Subcutaneous adipose tissue (tissue), 4 donors: Measurements from ENCODE around the gene PRMT2. TPM values are rescaled to one million over a fixed set of nuclear protein-coding genes. Genes with fewer than 3 reads are reported as not detected.

Experiments used
- total RNA-seq, 4 donors: library from RNA; depleted of rRNA; stranded (reverse); fragments of >200 nt; gene quantifications; one replicate each; pipeline ENCODE4 v1.1.0, GENCODE V29; 2016
- TF ChIP-seq, protein P1 (sequence below): fragments of 450-650 bp; IDR thresholded peaks from one replicate; pipeline ENCODE4 v1.5.1; 2016; ENCODE audit warnings: low read depth, mild to moderate bottlenecking, control low read depth, antibody characterized with exemption, moderate library complexity

The PRMT2 gene
- total RNA-seq, 4 donors from 2014 or later = 68.0 to 136 (median 96.6) TPM

DNA sequence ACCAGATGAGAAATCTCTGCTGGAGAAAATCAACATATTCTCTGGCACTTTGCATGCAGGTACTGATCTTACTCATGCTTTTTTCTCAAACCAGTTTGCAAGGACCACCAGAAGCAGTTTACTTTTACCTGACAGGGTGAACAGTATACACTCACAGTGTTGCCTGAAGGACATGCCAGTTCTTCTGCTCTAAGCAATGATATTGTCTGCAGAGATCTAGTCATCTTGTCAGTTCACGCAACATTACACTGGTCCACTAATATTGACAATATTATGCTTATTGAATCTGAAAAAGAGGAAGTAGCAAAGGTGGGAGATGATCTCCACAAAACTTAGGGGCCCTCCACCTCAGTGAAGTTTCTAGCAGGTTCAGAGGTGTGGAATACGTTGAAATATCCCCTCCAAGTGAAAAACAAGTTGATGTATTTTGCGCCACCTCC lies 26.8 kb upstream of the PRMT2 start:
- TF ChIP-seq, protein P1, sequence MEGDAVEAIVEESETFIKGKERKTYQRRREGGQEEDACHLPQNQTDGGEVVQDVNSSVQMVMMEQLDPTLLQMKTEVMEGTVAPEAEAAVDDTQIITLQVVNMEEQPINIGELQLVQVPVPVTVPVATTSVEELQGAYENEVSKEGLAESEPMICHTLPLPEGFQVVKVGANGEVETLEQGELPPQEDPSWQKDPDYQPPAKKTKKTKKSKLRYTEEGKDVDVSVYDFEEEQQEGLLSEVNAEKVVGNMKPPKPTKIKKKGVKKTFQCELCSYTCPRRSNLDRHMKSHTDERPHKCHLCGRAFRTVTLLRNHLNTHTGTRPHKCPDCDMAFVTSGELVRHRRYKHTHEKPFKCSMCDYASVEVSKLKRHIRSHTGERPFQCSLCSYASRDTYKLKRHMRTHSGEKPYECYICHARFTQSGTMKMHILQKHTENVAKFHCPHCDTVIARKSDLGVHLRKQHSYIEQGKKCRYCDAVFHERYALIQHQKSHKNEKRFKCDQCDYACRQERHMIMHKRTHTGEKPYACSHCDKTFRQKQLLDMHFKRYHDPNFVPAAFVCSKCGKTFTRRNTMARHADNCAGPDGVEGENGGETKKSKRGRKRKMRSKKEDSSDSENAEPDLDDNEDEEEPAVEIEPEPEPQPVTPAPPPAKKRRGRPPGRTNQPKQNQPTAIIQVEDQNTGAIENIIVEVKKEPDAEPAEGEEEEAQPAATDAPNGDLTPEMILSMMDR = no peak

DNA sequence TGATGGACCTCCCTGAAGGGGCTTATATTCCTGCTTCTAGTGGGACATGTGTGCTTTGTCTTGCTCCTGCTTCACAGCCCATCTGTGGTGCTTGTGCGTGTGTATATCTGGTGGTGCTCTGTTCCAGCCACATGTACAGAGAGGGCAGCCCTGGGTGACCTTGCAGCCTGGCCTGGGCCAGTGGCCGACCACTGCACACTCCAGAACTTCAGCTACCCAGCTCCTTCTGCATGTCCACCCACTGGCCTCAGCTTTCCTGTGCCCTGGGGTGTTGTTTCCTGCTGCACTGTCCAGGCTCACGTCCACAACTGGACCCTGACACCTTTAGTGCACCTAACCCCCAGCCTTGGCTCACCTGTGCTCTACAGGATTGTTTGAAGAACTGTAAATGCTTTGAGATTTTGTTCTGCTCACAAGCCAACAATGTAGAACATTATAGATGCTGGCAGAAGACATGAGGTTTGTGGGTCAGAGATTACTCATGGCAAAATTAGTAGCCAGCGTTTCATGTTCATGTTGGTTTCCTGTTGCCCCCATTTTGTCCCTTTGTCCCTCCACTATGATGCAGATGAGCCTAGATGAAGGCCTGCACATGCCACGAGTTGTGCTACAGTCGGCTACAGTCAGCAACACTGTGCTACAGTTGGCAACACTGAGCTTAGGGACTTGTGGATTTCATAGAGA lies 25.3 kb upstream of the PRMT2 start:
- TF ChIP-seq, protein P1 = no peak

DNA sequence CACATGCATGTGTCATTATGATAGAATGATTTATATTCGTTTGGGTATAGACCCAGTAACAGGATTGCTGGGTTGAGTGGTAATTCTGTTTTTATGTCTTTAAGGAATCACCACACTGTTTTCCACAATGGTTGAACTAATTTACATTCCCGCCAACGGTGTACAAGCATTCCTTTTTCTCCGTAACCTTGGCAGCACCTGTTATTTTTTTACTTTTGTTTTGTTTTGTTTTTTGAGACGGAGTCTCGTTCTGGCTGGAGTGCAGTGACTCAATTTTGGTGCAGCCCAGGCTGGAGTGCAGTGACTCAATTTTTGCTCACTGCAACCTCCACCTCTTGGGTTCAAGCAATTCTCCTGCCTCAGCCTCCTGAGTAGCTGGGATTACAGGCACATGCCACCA lies 22.1 kb upstream of the PRMT2 start:
- TF ChIP-seq, protein P1 = no peak

DNA sequence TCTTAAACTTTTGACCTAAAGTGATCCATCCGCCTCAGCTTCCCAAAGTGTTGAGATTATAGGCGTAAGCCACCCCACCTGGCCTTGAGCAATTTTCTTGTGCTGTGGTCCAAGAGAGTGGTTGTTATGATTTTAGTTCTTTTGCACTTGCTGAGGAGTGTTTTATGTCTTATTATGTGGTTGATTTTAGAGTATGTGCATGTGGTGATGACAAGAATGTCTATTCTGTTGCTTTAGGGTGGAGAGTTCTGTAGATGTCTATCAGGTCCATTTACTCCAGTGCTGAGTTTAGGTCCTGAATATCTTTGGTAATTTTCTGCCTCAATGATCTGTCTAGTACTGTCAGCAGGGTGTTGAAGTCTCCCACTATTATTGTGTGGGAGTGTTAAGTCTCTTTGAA lies 19.4 kb upstream of the PRMT2 start:
- TF ChIP-seq, protein P1 = no peak

DNA sequence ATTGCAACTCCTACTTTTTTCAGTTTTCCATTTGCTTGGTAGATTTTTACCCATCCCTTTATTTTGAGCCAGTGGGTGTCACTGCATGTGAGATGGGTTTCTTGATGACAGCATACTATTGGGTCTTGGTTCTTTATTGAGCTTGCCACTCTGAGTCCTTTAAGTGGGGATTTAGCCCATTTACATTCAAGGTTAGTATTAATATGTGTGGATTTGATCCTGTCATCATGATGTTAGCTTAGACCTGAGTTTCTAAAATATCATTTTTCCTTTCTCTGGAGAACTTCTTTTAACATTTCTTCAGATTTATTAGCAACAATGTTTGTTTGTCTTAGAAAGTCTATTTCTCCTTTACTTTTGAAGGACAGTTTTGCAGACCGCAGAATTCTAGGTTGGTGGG lies 18.8 kb upstream of the PRMT2 start:
- TF ChIP-seq, protein P1 = no peak

DNA sequence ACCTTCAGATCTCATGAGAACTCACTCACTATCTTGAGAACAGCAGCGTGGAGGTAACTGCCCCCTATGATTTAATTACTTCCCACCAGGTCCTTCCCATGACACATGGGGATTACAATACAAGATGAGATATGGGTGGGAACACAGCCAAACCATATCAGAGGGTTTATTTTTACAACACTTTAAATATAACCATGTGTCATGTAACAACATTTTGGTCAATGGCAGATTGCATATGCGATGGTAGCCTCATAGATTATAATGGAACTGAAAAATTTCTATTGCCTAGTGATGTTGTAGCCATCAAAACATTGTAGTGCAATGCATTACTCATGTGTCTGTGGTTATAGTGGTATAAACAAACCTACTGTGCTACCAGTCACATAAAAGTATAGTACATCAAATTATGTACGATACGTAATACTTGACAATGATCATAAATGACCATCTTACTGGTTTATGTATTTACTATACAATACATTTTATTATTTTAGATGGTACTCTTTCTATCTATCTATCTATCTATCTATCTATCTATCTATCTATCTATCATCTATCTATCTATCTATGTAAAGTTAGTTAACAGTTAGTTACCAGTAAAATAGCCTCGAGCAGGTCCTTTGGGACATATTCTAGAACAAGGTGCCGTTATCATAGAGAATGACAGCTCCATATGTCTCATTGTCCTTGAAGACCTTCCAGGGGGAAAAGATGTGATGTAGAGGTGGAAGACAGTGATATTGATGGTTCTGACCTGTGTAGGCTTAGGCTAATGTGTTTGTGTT lies 18.0 kb upstream of the PRMT2 start:
- TF ChIP-seq, protein P1 = no peak

DNA sequence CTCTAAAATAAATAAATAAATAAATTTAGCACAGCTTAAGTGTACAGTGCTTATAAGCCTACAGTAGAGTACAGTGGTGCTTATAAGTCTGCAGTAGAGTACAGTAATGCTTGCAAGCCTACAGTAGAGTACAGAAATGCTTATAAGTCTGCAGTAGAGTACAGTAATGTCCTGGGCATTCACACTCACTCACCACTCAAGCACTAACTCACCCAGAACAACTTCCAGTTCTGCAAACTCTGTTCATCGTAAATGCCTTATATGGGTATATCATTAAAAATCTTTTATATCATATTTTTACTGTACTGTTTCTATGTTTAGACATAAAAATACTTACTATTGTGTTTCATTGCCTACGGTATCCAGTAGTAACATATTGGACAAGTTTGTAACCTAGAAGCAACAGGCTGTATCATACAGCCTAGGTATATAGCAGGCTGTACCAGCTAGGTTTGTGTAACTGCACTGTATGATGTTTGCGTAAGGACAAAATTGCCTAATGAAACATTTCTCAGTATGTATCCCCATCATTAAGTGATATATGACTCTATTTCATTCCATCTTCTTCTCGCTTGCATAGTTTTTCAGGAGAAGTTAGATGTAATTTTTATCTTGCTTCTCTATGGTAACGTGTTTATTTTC lies 16.6 kb upstream of the PRMT2 start:
- TF ChIP-seq, protein P1 = no peak
